Bronchial epithelial cell (primary cell): ENCODE results near the gene PSD4. TPM values are rescaled to one million over a fixed set of nuclear protein-coding genes. Genes with fewer than 3 reads are reported as not detected.

ENCODE experiments used
- DNase-seq: peaks from one replicate; pipeline ENCODE4 v3.0.0-alpha.2; 2010; ENCODE audit warnings: low read depth
- FAIRE-seq: peaks from 2 replicates; lab custom pipeline; 2011; peaks lifted over from hg19 to GRCh38; lab: Jason Lieb, UNC
- H3K27me3 ChIP-seq: 2 replicates; pipeline ENCODE4 v1.5.1; 2011; ENCODE audit warnings: low read length; ENCODE audit not compliant: control insufficient read depth, insufficient read depth
- H3K36me3 ChIP-seq: 2 replicates; pipeline ENCODE4 v1.5.1; 2011; ENCODE audit warnings: low read length; ENCODE audit not compliant: control insufficient read depth, insufficient read depth
- H3K4me3 ChIP-seq: 2 replicates; pipeline ENCODE4 v1.5.1; 2011; ENCODE audit warnings: mild to moderate bottlenecking, low read depth, low read length, control low read depth
- CTCF ChIP-seq: IDR thresholded peaks from 2 replicates; pipeline ENCODE4 v1.5.1; 2011; ENCODE audit warnings: mild to moderate bottlenecking, moderate library complexity, low read length, control low read depth, inconsistent platforms; ENCODE audit not compliant: insufficient read depth, severe bottlenecking
- total RNA-seq: library from RNA; depleted of rRNA; stranded (reverse); fragments of >200 nt; gene quantifications from 2 replicates; pipeline ENCODE4 v1.2.1, GENCODE V29; 2014

Gene PSD4
- total RNA-seq, 1 donor from 2014 or later, result 25.0 TPM

- no peak for FAIRE-seq
- no peak overlapping the region for H3K4me3 ChIP-seq
- no peak for DNase-seq
- H3K36me3 ChIP-seq, result no peaks in the 10 kb centered on the region
- no peaks in the 10 kb centered on the region for H3K27me3 ChIP-seq
- TF ChIP-seq CTCF, result no peak
Observed at GRCh38 chr2:113213061-113213930, 39.5 kb downstream of the PSD4 start.

GRCh38 chr2:113214141-113214540 lies 40.4 kb downstream of the PSD4 start:
- Histone ChIP-seq H3K36me3 (no peaks in the 10 kb centered on the region), H3K4me3 (no peak overlapping the region), H3K27me3 (no peaks in the 10 kb centered on the region)
- no peak for TF ChIP-seq CTCF
- DNase-seq (no peak), FAIRE-seq (no peak)

GRCh38 chr2:113215056-113215455 lies 41.3 kb downstream of the PSD4 start:
- no peak for TF ChIP-seq CTCF
- peak; percentile 43 for FAIRE-seq
- DNase-seq, result no peak

GRCh38 chr2:113216321-113216720 lies 42.5 kb downstream of the PSD4 start:
- no peak for TF ChIP-seq CTCF
- H3K36me3 ChIP-seq, result no peaks in the 10 kb centered on the region
- DNase-seq (no peak), FAIRE-seq (no peak)
- no peak overlapping the region for H3K4me3 ChIP-seq
- no peaks in the 10 kb centered on the region for H3K27me3 ChIP-seq

More at GRCh38 chr2:113215056-113215455, 41.3 kb downstream of the PSD4 start:
- Histone ChIP-seq H3K27me3 (no peaks in the 10 kb centered on the region), H3K4me3 (no peak overlapping the region), H3K36me3 (no peaks in the 10 kb centered on the region)

GRCh38 chr2:113216891-113217454 lies 43.2 kb downstream of the PSD4 start:
- Histone ChIP-seq H3K27me3 (no peaks in the 10 kb centered on the region), H3K4me3 (no peak overlapping the region), H3K36me3 (no peaks in the 10 kb centered on the region)
- TF ChIP-seq CTCF, result no peak
- no peak for DNase-seq
- no peak for FAIRE-seq
